Panc1 (cell line): ENCODE data around the gene CCDC148. TPM values are rescaled to one million over a fixed set of nuclear protein-coding genes. Genes with fewer than 3 reads are reported as not detected.

Experiments used
- ATAC-seq: fragments of 200-7000 bp; cut with Tn5 transposase; 2 replicates; pipeline ENCODE4 v1.9.1; 2020; ENCODE audit warnings: mild to moderate bottlenecking, moderate library complexity
- BruUV-seq: library from RNA; stranded (reverse); fragments of 400-500 nt; replicated peaks from 2 replicates; lab custom pipeline; 2021; lab: Mats Ljungman, UMichigan
- CTCF ChIA-PET: fragments of 300-600 bp; sonication (Branson Sonifier 250); formaldehyde crosslinking; loops from one replicate; lab custom pipeline; 2022; ENCODE audit warnings: antibody characterized with exemption; lab: Charles Lee
- POLR2A ChIA-PET: fragments of 300-600 bp; sonication (Branson Sonifier 250); formaldehyde crosslinking; loops from one replicate; lab custom pipeline; 2022; ENCODE audit warnings: antibody characterized with exemption; lab: Charles Lee
- DNase-seq: peaks from one replicate; pipeline ENCODE4 v3.0.0-alpha.2; 2010; ENCODE audit warnings: low read depth, low spot score
- H3K27ac ChIP-seq: 2 replicates; pipeline ENCODE4 v1.5.1; 2011; ENCODE audit warnings: mild to moderate bottlenecking, low read length, inconsistent platforms
- H3K27me3 ChIP-seq: fragments of 200-500 bp; sonication (Bioruptor generic); 2 replicates; pipeline ENCODE4 v1.6.0; 2014; ENCODE audit warnings: low read length, inconsistent platforms; ENCODE audit not compliant: control insufficient read depth, insufficient read depth
- H3K36me3 ChIP-seq: fragments of 200-500 bp; sonication (Bioruptor generic); 2 replicates; pipeline ENCODE4 v1.5.1; 2014; ENCODE audit warnings: inconsistent platforms, mild to moderate bottlenecking, low read length, moderate library complexity; ENCODE audit not compliant: control insufficient read depth, insufficient read depth
- H3K4me1 ChIP-seq: 2 replicates; pipeline ENCODE4 v1.5.1; 2011; ENCODE audit warnings: inconsistent platforms, mild to moderate bottlenecking, low read length, moderate library complexity; ENCODE audit not compliant: control insufficient read depth, insufficient read depth
- H3K4me3 ChIP-seq, 2 experiments: 2 replicates each; pipeline ENCODE4 v1.5.1; 2011 to 2012; ENCODE audit warnings: low read depth in 2 of 2, low read length in 2 of 2, mild to moderate bottlenecking in 2 of 2, inconsistent platforms in 1 of 2, moderate library complexity in 1 of 2
- H3K9me3 ChIP-seq: fragments of 200-500 bp; sonication (Bioruptor generic); 2 replicates; pipeline ENCODE4 v1.5.1; 2014; ENCODE audit warnings: low read depth, mild to moderate bottlenecking, inconsistent platforms, low read length, moderate library complexity; ENCODE audit not compliant: control insufficient read depth, insufficient read depth
- POLR2AphosphoS5 ChIP-seq: IDR thresholded peaks from 2 replicates; pipeline ENCODE4 v1.6.1; 2012; ENCODE audit warnings: mild to moderate bottlenecking, low read depth, low read length, moderate library complexity
- SIN3A ChIP-seq: IDR thresholded peaks from 2 replicates; pipeline ENCODE4 v1.6.1; 2012; ENCODE audit warnings: low read depth, mild to moderate bottlenecking, low read length, moderate library complexity, borderline replicate concordance; ENCODE audit not compliant: insufficient read depth
- TCF7L2 ChIP-seq: IDR thresholded peaks from 2 replicates; pipeline ENCODE4 v1.6.1; 2011; ENCODE audit warnings: mild to moderate bottlenecking, low read depth, low read length, inconsistent platforms
- in situ Hi-C: cut with HindIII; loops from 2 replicates; pipeline ENCODE4 v1.10.0; 2016; ENCODE audit warnings: low sequenced_read_pairs, low pct_unique_long_range_greater_than_20kb
- intact Hi-C: fragments of 100-400 bp; cut with micrococcal nuclease; formaldehyde crosslinking; loops from one replicate; pipeline ENCODE4 v1.10.0; 2022; ENCODE audit not compliant: unreplicated experiment
- total RNA-seq: library from RNA; stranded (reverse); gene quantifications from one replicate; pipeline ENCODE4 v1.2.1, GENCODE V29; 2021; ENCODE audit not compliant: unreplicated experiment
- TF ChIP-seq, protein P1 (sequence below), 2 experiments: IDR thresholded peaks; 2 replicates each; pipeline ENCODE4 v1.6.1; 2011 to 2012; ENCODE audit warnings: low read depth in 2 of 2, control low read depth in 1 of 2, low read length in 1 of 2, mild to moderate bottlenecking in 1 of 2, moderate library complexity in 1 of 2; ENCODE audit not compliant: insufficient read depth in 1 of 2
- TF ChIP-seq, protein P2 (sequence below): fragments of 450-650 bp; IDR thresholded peaks from 2 replicates; pipeline ENCODE4 v1.5.1; 2017; ENCODE audit warnings: mild to moderate bottlenecking

Gene CCDC148
- total RNA-seq, 1 experiment from 2014 or later: 0.92 TPM

DNA sequence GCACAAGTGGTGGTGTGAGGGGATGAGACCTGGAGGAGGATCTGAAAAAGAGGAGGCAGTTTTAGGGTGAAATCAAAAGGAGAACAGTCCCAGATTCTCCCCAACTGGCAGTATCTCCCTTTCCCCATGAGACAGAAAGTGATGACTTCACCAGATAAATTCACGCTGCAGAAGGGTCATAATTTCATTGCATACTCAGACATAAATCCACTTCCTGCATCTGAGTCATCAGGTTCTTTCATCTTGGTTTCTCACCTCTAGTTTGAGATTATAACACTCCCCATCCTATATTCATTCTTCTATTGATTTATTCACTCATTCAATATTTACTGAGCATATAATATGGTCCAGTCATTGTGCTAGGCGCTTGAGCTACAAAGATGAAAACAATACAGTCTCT lies 64.7 kb downstream of the CCDC148 start:
- Histone ChIP-seq H3K4me3 (no peak overlapping the region), H3K27ac (no peak overlapping the region), H3K4me1 (no peaks in the 10 kb centered on the region), H3K9me3 (no peaks in the 10 kb centered on the region), H3K27me3 (no peaks in the 10 kb centered on the region), H3K36me3 (no peaks in the 10 kb centered on the region)
- no peak for ATAC-seq
- TF ChIP-seq SIN3A: no peak
- POLR2A ChIA-PET: no interaction called here
- BruUV-seq: no TSS peak
- intact Hi-C loops (no loop called here), in situ Hi-C loops (no loop called here)
- CTCF ChIA-PET: no interaction called here
- peak; percentile 4 for DNase-seq

DNA sequence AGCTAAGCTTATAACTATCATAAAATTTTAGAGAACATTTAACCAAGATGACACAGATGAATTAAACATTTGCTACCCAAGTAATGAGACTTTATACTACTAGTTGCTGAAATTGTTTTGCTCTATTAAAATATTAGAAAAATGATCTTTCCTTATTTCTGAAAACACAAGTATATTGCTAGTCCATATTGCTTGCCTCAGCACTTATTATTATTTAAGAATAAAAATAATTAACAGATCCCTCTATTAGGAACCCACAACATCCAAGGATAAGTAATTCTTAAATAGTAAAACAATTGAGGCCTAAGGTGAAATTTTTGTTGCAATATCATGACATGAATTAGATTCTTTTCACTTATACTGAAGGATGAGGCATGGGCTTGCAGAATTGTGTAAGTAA lies 65.2 kb downstream of the CCDC148 start:
- no peaks in the 10 kb centered on the region for H3K27me3 ChIP-seq
- intact Hi-C loops (no loop called here), in situ Hi-C loops (no loop called here)
- BruUV-seq: no TSS peak
- no peak for ATAC-seq
- no peak overlapping the region for H3K27ac ChIP-seq
- ChIA-PET POLR2A (no interaction called here), CTCF (no interaction called here)
- no peak overlapping the region for H3K4me3 ChIP-seq
- no peaks in the 10 kb centered on the region for H3K9me3 ChIP-seq
- DNase-seq: no peak
- no peaks in the 10 kb centered on the region for H3K36me3 ChIP-seq
- H3K4me1 ChIP-seq: no peaks in the 10 kb centered on the region
- TF ChIP-seq SIN3A (no peak), TCF7L2 (no peak), POLR2AphosphoS5 (no peak)
- TF ChIP-seq, protein P1, sequence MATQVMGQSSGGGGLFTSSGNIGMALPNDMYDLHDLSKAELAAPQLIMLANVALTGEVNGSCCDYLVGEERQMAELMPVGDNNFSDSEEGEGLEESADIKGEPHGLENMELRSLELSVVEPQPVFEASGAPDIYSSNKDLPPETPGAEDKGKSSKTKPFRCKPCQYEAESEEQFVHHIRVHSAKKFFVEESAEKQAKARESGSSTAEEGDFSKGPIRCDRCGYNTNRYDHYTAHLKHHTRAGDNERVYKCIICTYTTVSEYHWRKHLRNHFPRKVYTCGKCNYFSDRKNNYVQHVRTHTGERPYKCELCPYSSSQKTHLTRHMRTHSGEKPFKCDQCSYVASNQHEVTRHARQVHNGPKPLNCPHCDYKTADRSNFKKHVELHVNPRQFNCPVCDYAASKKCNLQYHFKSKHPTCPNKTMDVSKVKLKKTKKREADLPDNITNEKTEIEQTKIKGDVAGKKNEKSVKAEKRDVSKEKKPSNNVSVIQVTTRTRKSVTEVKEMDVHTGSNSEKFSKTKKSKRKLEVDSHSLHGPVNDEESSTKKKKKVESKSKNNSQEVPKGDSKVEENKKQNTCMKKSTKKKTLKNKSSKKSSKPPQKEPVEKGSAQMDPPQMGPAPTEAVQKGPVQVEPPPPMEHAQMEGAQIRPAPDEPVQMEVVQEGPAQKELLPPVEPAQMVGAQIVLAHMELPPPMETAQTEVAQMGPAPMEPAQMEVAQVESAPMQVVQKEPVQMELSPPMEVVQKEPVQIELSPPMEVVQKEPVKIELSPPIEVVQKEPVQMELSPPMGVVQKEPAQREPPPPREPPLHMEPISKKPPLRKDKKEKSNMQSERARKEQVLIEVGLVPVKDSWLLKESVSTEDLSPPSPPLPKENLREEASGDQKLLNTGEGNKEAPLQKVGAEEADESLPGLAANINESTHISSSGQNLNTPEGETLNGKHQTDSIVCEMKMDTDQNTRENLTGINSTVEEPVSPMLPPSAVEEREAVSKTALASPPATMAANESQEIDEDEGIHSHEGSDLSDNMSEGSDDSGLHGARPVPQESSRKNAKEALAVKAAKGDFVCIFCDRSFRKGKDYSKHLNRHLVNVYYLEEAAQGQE (IDR thresholded peaks at IDR 0.05; ENCODE audit: insufficient read depth in 1 of 2, low read depth in 2 of 2, low read length in 1 of 2): no peak
- TF ChIP-seq, protein P2, sequence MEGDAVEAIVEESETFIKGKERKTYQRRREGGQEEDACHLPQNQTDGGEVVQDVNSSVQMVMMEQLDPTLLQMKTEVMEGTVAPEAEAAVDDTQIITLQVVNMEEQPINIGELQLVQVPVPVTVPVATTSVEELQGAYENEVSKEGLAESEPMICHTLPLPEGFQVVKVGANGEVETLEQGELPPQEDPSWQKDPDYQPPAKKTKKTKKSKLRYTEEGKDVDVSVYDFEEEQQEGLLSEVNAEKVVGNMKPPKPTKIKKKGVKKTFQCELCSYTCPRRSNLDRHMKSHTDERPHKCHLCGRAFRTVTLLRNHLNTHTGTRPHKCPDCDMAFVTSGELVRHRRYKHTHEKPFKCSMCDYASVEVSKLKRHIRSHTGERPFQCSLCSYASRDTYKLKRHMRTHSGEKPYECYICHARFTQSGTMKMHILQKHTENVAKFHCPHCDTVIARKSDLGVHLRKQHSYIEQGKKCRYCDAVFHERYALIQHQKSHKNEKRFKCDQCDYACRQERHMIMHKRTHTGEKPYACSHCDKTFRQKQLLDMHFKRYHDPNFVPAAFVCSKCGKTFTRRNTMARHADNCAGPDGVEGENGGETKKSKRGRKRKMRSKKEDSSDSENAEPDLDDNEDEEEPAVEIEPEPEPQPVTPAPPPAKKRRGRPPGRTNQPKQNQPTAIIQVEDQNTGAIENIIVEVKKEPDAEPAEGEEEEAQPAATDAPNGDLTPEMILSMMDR: no peak

DNA sequence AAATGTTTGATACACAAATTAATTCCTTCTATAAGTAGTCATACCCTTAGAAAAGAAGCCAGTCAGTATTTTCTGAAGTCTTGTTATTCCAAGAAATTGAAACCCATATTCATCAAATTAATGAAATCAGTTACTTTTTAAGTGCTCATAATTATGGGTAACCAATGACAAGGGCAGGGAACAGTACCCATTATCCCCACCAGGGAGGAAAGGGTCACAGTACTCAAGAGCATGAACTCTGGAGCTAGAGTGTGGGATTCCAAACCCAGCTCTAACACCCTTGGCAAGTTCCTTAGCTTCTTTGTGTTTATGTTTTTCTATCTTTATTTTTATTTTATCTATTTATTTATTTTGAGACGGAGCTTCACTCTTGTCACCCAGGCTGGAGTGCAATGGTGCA lies 68.4 kb downstream of the CCDC148 start:
- Histone ChIP-seq H3K4me1 (no peaks in the 10 kb centered on the region), H3K4me3 (no peak overlapping the region), H3K27me3 (no peaks in the 10 kb centered on the region), H3K36me3 (no peaks in the 10 kb centered on the region), H3K9me3 (no peaks in the 10 kb centered on the region), H3K27ac (no peak overlapping the region)
- ATAC-seq: no peak
- ChIA-PET POLR2A (no interaction called here), CTCF (no interaction called here)
- no TSS peak for BruUV-seq
- intact Hi-C loops (no loop called here), in situ Hi-C loops (no loop called here)
- no peak for TF ChIP-seq TCF7L2
- no peak for TF ChIP-seq POLR2AphosphoS5
- no peak for TF ChIP-seq SIN3A
- TF ChIP-seq, protein P1 (IDR thresholded peaks at IDR 0.05; ENCODE audit: insufficient read depth in 1 of 2, low read depth in 2 of 2, low read length in 1 of 2): no peak
- TF ChIP-seq, protein P2: no peak
- DNase-seq: no peak
